ENCODE data around the gene MYF6. TPM values are rescaled to one million over a fixed set of nuclear protein-coding genes. Genes with fewer than 3 reads are reported as not detected.

The MYF6 gene
- total and polyA plus RNA-seq, 4 donors, result not detected

GRCh38 chr12:80754274-80754673 is 46.8 kb downstream of the MYF6 start:
- ATAC-seq (ENCODE audit: insufficient read depth, low FRiP score) (no peak), DNase-seq (no peak)
- H3K9ac ChIP-seq (ENCODE audit: insufficient read depth in 1 of 2, low read length in 2 of 2), result no peak overlapping the region
- no peak overlapping the region for H3K27ac ChIP-seq (ENCODE audit: low read depth in 1 of 2, low read length in 1 of 2)
- H3K9me3 ChIP-seq (ENCODE audit: control insufficient read depth in 4 of 4, insufficient read depth in 3 of 4, low read length in 3 of 4), result no peaks in the 10 kb centered on the region
- no peaks in the 10 kb centered on the region for H3K4me1 ChIP-seq (ENCODE audit: control insufficient read depth in 5 of 5, insufficient read depth in 5 of 5, low read length in 5 of 5)
- H3K27me3 ChIP-seq (ENCODE audit: control insufficient read depth in 3 of 3, insufficient read depth in 3 of 3, low read length in 2 of 3), result no peaks in the 10 kb centered on the region
- WGBS, 2 donors, result 88 to 92% methylated on average over 3 of the region's 3 CpGs
- H3K4me3 ChIP-seq, result no peak overlapping the region
- no peaks in the 10 kb centered on the region for H3K36me3 ChIP-seq (ENCODE audit: control insufficient read depth in 4 of 4, insufficient read depth in 4 of 4, low read length in 4 of 4)
- TF ChIP-seq CTCF (IDR thresholded peaks at IDR 0.05; ENCODE audit: control extremely low read depth, extremely low read depth), result no peak

GRCh38 chr12:80756875-80757274 is 49.4 kb downstream of the MYF6 start:
- no peak overlapping the region for H3K4me3 ChIP-seq
- 76 to 96% methylated on average over 1 of the region's 1 CpG for WGBS, 2 donors
- H3K4me1 ChIP-seq (ENCODE audit: control insufficient read depth in 5 of 5, insufficient read depth in 5 of 5, low read length in 5 of 5), result no peaks in the 10 kb centered on the region
- DNase-seq (no peak), ATAC-seq (ENCODE audit: insufficient read depth, low FRiP score) (no peak)
- no peaks in the 10 kb centered on the region for H3K9me3 ChIP-seq (ENCODE audit: control insufficient read depth in 4 of 4, insufficient read depth in 3 of 4, low read length in 3 of 4)
- H3K27me3 ChIP-seq (ENCODE audit: control insufficient read depth in 3 of 3, insufficient read depth in 3 of 3, low read length in 2 of 3), result no peaks in the 10 kb centered on the region
- no peaks in the 10 kb centered on the region for H3K36me3 ChIP-seq (ENCODE audit: control insufficient read depth in 4 of 4, insufficient read depth in 4 of 4, low read length in 4 of 4)
- TF ChIP-seq CTCF (IDR thresholded peaks at IDR 0.05; ENCODE audit: control extremely low read depth, extremely low read depth), result no peak
- no peak overlapping the region for H3K9ac ChIP-seq (ENCODE audit: insufficient read depth in 1 of 2, low read length in 2 of 2)
- H3K27ac ChIP-seq (ENCODE audit: low read depth in 1 of 2, low read length in 1 of 2), result no peak overlapping the region

Other genes starting within 250 kb of the MYF6 start
- not detected for gene MYF5, start 9.3 kb downstream of the MYF6 start, total RNA-seq
- not detected for gene MYF5, start 9.3 kb downstream of the MYF6 start, polyA plus RNA-seq
- gene LIN7A, start 230.3 kb downstream of the MYF6 start, total RNA-seq, result 10 to 100 TPM in 1 of 2 donors, 1 to 10 TPM in 1; 7.0 to 21.7 TPM
- 1 to 10 TPM; 4.0 to 6.1 TPM for gene LIN7A, start 230.3 kb downstream of the MYF6 start, polyA plus RNA-seq